ENCODE measurements around the gene ZNF785. TPM values are rescaled to one million over a fixed set of nuclear protein-coding genes. Genes with fewer than 3 reads are reported as not detected.

The ZNF785 gene
- total RNA-seq, 3 donors from 2014 or later (not counting 1 experiment from before 2014, with no cell fraction given), result 7.5 to 15.2 (median 10.4) TPM

DNA sequence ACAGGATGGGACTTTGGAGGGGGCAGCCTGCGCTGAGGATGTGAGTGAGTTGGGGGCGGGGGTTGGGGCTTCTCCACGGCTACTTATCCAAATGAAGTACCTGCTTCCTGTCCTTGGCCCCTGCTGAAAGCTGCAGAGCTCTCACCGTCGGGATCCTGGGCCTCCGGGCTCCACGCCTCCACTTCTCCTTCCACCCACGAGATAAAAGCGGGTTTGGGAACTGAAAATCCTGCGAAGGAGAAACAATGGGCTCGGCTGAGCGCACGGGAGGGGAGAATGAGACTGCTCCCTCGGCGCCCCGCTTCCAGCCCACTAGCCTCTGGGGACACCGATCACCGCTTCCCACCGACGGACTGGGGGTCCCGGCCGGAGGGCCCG, 486 bp downstream of the ZNF785 start:
- intact Hi-C loops (cut with micrococcal nuclease), result loop anchor here (1.0 to 5.0 kb wide), 2 partner anchors 13 to 48 kb away; no protein-coding TSS in a partner anchor
- peaks cover 14% of the 10 kb centered on the region for H3K4me1 ChIP-seq (ENCODE audit: control insufficient read depth, insufficient read depth, low read length)
- 2% methylated on average over 23 of the region's 23 CpGs for WGBS (ENCODE audit: insufficient coverage)
- Mint-ChIP-seq H3K27me3 (ENCODE audit: low read depth in 2 of 2) (no peaks in the 10 kb centered on the region), H3K9me3 (no peaks in the 10 kb centered on the region), H3K36me3 (no peaks in the 10 kb centered on the region), H3K27ac (peak overlapping the region; percentile 67 to 87), H3K4me3 (peak overlapping the region; percentile 90), H3K4me1 (peaks cover 9 to 14% of the 10 kb centered on the region in 2 donors)
- H3K36me3 ChIP-seq (ENCODE audit: control insufficient read depth, insufficient read depth, low read length), result peaks cover 12% of the 10 kb centered on the region
- TF ChIP-seq, protein P1, sequence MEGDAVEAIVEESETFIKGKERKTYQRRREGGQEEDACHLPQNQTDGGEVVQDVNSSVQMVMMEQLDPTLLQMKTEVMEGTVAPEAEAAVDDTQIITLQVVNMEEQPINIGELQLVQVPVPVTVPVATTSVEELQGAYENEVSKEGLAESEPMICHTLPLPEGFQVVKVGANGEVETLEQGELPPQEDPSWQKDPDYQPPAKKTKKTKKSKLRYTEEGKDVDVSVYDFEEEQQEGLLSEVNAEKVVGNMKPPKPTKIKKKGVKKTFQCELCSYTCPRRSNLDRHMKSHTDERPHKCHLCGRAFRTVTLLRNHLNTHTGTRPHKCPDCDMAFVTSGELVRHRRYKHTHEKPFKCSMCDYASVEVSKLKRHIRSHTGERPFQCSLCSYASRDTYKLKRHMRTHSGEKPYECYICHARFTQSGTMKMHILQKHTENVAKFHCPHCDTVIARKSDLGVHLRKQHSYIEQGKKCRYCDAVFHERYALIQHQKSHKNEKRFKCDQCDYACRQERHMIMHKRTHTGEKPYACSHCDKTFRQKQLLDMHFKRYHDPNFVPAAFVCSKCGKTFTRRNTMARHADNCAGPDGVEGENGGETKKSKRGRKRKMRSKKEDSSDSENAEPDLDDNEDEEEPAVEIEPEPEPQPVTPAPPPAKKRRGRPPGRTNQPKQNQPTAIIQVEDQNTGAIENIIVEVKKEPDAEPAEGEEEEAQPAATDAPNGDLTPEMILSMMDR (IDR thresholded peaks at IDR 0.05), result no peak
- peak overlapping the region; percentile 26 for H3K27ac ChIP-seq (ENCODE audit: low read length)
- DNase-seq (no peak), ATAC-seq (peak; percentile 4 to 21 (median 15))
- H3K27me3 ChIP-seq (ENCODE audit: control insufficient read depth, insufficient read depth, low read length), result no peaks in the 10 kb centered on the region
- H3K9me3 ChIP-seq (ENCODE audit: control insufficient read depth, insufficient read depth, low read length), result no peaks in the 10 kb centered on the region
- H3K4me3 ChIP-seq (ENCODE audit: low read length), result peak overlapping the region; percentile 58

DNA sequence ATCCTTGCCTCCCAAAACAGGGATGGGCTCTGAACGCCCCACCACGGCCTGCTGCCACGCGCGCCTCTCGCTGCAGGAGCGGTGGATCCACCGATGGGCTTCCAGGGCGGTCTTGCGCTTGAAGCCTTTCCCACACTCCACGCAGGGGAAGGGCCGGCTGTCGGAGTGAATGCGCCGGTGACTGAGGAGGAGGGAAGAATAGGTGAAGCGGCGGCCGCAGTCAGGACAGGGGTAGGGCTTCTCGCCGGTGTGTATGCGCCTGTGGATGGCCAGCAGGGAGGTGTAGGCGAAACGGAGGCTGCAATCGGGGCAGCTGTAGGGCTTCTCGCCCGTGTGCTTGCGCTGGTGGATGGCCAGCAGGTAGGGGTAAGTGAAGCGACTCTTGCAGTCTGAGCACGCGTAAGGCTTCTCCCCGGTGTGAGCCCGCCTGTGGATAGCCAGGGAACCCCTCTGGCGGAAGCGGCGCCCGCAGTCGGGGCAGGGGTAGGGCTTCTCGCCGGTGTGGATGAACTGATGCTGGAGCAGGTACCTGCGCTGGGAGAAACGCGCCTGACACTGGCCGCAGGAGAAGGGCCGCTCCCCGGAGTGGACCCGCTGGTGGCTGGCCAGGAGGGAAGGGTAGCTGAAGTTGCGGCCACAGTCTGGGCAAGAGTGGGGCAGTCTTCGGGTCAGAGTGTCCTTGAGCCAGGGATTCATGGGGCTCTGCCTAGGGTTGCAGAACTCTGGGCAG, 2.7 kb downstream of the ZNF785 start:
- no peak overlapping the region for H3K27ac Mint-ChIP-seq
- peaks cover 9 to 14% of the 10 kb centered on the region in 2 donors for H3K4me1 Mint-ChIP-seq
- H3K27me3 Mint-ChIP-seq (ENCODE audit: low read depth in 2 of 2), result no peaks in the 10 kb centered on the region
- Histone ChIP-seq H3K9me3 (ENCODE audit: control insufficient read depth, insufficient read depth, low read length) (no peaks in the 10 kb centered on the region), H3K4me1 (ENCODE audit: control insufficient read depth, insufficient read depth, low read length) (peaks cover 14% of the 10 kb centered on the region), H3K27me3 (ENCODE audit: control insufficient read depth, insufficient read depth, low read length) (no peaks in the 10 kb centered on the region), H3K36me3 (ENCODE audit: control insufficient read depth, insufficient read depth, low read length) (peaks cover 12% of the 10 kb centered on the region), H3K27ac (ENCODE audit: low read length) (no peak overlapping the region), H3K4me3 (ENCODE audit: low read length) (no peak overlapping the region)
- ATAC-seq (no peak), DNase-seq (no peak)
- 97% methylated on average over 48 of the region's 48 CpGs for WGBS (ENCODE audit: insufficient coverage)
- TF ChIP-seq, protein P1 (IDR thresholded peaks at IDR 0.05), result no peak
- no peaks in the 10 kb centered on the region for H3K9me3 Mint-ChIP-seq
- intact Hi-C loops (cut with micrococcal nuclease), result no loop called here
- H3K4me3 Mint-ChIP-seq, result no peak overlapping the region
- H3K36me3 Mint-ChIP-seq, result no peaks in the 10 kb centered on the region

DNA sequence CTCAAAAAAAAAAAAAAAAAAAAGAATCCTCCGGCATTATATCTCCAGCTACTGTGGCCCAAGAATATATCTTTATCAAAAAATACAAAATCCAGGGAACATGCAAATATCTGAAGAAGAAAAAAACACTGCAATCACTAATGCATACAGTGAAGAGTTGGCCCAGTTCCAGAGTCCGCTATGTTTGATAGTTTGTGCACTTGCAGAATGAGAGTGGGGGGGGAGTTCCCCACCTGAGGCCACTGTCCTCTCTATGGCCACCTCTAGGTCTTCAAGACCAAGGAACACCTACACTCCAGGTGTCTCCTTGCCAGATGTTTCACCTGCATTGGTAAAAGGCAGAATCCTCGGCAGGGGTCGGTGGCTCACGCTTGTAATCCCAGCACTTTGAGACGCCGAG, 4.0 kb downstream of the ZNF785 start:
- no peaks in the 10 kb centered on the region for H3K27me3 ChIP-seq (ENCODE audit: control insufficient read depth, insufficient read depth, low read length)
- WGBS (ENCODE audit: insufficient coverage), result 97% methylated on average over 5 of the region's 7 CpGs
- TF ChIP-seq, protein P1 (IDR thresholded peaks at IDR 0.05), result no peak
- H3K27me3 Mint-ChIP-seq (ENCODE audit: low read depth in 2 of 2), result no peaks in the 10 kb centered on the region
- no peak overlapping the region for H3K4me3 Mint-ChIP-seq
- intact Hi-C loops (cut with micrococcal nuclease), result no loop called here
- peaks cover 9 to 14% of the 10 kb centered on the region in 2 donors for H3K4me1 Mint-ChIP-seq
- H3K4me1 ChIP-seq (ENCODE audit: control insufficient read depth, insufficient read depth, low read length), result peaks cover 14% of the 10 kb centered on the region
- no peak for DNase-seq
- H3K27ac ChIP-seq (ENCODE audit: low read length), result no peak overlapping the region
- no peak overlapping the region for H3K27ac Mint-ChIP-seq
- no peak overlapping the region for H3K4me3 ChIP-seq (ENCODE audit: low read length)
- H3K36me3 Mint-ChIP-seq, result no peaks in the 10 kb centered on the region
- no peak for ATAC-seq
- no peaks in the 10 kb centered on the region for H3K9me3 Mint-ChIP-seq
- no peaks in the 10 kb centered on the region for H3K9me3 ChIP-seq (ENCODE audit: control insufficient read depth, insufficient read depth, low read length)
- peaks cover 12% of the 10 kb centered on the region for H3K36me3 ChIP-seq (ENCODE audit: control insufficient read depth, insufficient read depth, low read length)

All from natural killer cell (primary cell).